HepG2 (cell line): ENCODE results near the gene TMEM184B. TPM values are rescaled to one million over a fixed set of nuclear protein-coding genes. Genes with fewer than 3 reads are reported as not detected.

Experiments used
- ATF7 ChIP-seq, 2 experiments: fragments of 450-650 bp in 1 of 2; sonication (generic) in 1 of 2; formaldehyde crosslinking in 1 of 2; IDR thresholded peaks; 2 replicates each; pipeline versions ENCODE4 v1.4.0 to v1.6.1; 2016 to 2020; ENCODE audit warnings: antibody characterized with exemption in 1 of 2, mild to moderate bottlenecking in 1 of 2, missing genetic modification reagents in 1 of 2
- CENPT ChIP-seq: sonication (generic); formaldehyde crosslinking; IDR thresholded peaks from 2 replicates; pipeline ENCODE4 v1.8.0; 2022; ENCODE audit warnings: low read depth, mild to moderate bottlenecking, moderate library complexity, missing genetic modification reagents
- KDM2A ChIP-seq: sonication (generic); formaldehyde crosslinking; IDR thresholded peaks from 2 replicates; pipeline ENCODE4 v1.4.0; 2020; ENCODE audit warnings: low read depth, missing genetic modification reagents, borderline replicate concordance
- MXD4 ChIP-seq: IDR thresholded peaks from 2 replicates; pipeline ENCODE4 v1.6.1; 2016; ENCODE audit warnings: mild to moderate bottlenecking, missing biosample characterization, missing genetic modification reagents
- SIN3A ChIP-seq: IDR thresholded peaks from 2 replicates; pipeline ENCODE4 v1.6.1; 2011; ENCODE audit warnings: low read depth, mild to moderate bottlenecking, control low read depth, low read length, borderline replicate concordance
- ZNF788 ChIP-seq: sonication (generic); formaldehyde crosslinking; IDR thresholded peaks from 2 replicates; pipeline ENCODE4 v1.5.0; 2020; ENCODE audit warnings: mild to moderate bottlenecking, missing genetic modification reagents, borderline replicate concordance
- ZZZ3 ChIP-seq: sonication (generic); formaldehyde crosslinking; IDR thresholded peaks from 2 replicates; pipeline ENCODE4 v1.4.0; 2020; ENCODE audit warnings: missing genetic modification reagents, mild to moderate bottlenecking, borderline replicate concordance
- polyA plus RNA-seq, 8 experiments: library from polyadenylated mRNA; depleted of rRNA in 3 of 8; stranded (reverse) in 7 of 8; unstranded in 1 of 8; fragments of >200 nt; fragmentation: Illumina TruSeq in 4 of 8; extraction: Trizol in 4 of 8; gene quantifications; 2 replicates each; pipeline versions ENCODE4 v1.2.1 to v1.2.3, GENCODE V29; 2011 to 2016; ENCODE audit warnings: low read depth in 4 of 8, missing spikeins in 1 of 8, mixed read lengths in 1 of 8; ENCODE audit not compliant: insufficient read depth in 1 of 8
- total RNA-seq, 5 experiments: library from RNA; depleted of rRNA; stranded (reverse); fragments of >200 nt; fragmentation: Illumina TruSeq; extraction: Trizol; gene quantifications; 2 replicates each; pipeline ENCODE4 v1.2.3, GENCODE V29; 2016; ENCODE audit warnings: low read depth in 1 of 5
- TF ChIP-seq, protein P1 (sequence below), 2 experiments: sonication (generic) in 1 of 2; formaldehyde crosslinking in 1 of 2; IDR thresholded peaks; 2 replicates each; pipeline versions ENCODE4 v1.5.1 to v1.6.1; 2011 to 2020; ENCODE audit warnings: borderline replicate concordance in 1 of 2, low read depth in 1 of 2, low read length in 1 of 2, mild to moderate bottlenecking in 1 of 2, missing genetic modification reagents in 1 of 2, moderate library complexity in 1 of 2
- TF ChIP-seq, protein P2 (sequence below): sonication (generic); formaldehyde crosslinking; IDR thresholded peaks from 2 replicates; pipeline ENCODE4 v1.8.0; 2022; ENCODE audit warnings: mild to moderate bottlenecking, missing genetic modification reagents, moderate library complexity

The TMEM184B gene
- total and polyA plus RNA-seq, 2 of the 13 experiments (the other 11 are each of a cell fraction or from before 2014, with no cell fraction given): 15.9 to 16.0 TPM

DNA sequence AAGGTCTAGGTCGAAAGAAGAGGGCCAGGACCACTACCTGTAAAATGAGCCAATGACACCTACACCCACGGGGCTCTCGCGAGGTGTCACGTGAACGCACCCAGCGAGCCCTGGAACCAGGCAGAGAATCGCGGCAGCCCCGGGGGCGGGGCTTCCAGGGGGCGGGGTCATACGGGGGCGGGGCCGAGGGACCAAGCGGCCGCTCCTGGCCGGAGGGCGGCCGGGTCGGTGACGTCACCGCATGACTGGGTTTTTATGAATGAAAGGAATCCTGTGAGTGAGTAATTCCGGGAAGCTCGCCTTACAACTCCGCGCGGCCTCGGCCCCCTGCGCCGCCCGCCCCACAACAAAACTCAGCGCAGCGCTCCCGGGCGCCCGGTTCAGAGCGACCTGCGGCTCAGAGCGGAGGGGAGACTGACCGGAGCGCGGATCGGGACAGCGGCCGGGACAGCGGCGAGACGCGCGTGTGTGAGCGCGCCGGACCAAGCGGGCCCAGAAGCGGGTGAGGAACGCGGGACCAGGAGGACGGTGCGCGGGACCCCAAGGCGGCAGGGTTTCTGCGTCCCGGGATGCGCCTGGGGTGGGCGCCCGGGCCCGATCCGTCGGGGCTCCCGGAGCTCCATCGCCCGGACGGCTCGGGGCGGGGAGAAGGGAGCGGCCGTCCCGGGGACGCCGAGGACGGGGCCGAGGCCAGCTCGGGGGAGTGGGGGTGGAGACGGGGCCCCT, 70.9 kb downstream of the TMEM184B start, which contains the start of gene MAFF (continued):
- TF ChIP-seq, protein P1, sequence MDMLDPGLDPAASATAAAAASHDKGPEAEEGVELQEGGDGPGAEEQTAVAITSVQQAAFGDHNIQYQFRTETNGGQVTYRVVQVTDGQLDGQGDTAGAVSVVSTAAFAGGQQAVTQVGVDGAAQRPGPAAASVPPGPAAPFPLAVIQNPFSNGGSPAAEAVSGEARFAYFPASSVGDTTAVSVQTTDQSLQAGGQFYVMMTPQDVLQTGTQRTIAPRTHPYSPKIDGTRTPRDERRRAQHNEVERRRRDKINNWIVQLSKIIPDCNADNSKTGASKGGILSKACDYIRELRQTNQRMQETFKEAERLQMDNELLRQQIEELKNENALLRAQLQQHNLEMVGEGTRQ (IDR thresholded peaks at IDR 0.05; ENCODE audit: low read depth, low read length): peak; percentile 63
- TF ChIP-seq, protein P1 (CRISPR knock-in tag; IDR thresholded peaks at IDR 0.05; ENCODE audit: borderline replicate concordance): no peak; the same call in 1 of the 2 replicates
- peak; percentile 81 for TF ChIP-seq KDM2A
- TF ChIP-seq, protein P2, sequence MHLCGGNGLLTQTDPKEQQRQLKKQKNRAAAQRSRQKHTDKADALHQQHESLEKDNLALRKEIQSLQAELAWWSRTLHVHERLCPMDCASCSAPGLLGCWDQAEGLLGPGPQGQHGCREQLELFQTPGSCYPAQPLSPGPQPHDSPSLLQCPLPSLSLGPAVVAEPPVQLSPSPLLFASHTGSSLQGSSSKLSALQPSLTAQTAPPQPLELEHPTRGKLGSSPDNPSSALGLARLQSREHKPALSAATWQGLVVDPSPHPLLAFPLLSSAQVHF (CRISPR knock-in tag): peak; percentile 53; the same call in 1 of the 2 replicates
- TF ChIP-seq ZZZ3 (CRISPR knock-in tag): peak; percentile 12; the same call in 1 of the 2 replicates
- TF ChIP-seq ZNF788 (CRISPR knock-in tag): peak; percentile 27; the same call in 1 of the 2 replicates
- peak; percentile 96 for TF ChIP-seq ATF7 (IDR thresholded peaks at IDR 0.05)
- peak; percentile 57; the same call in 1 of the 2 replicates for TF ChIP-seq ATF7 (CRISPR knock-in tag; IDR thresholded peaks at IDR 0.05)
- no peak for TF ChIP-seq CENPT
- TF ChIP-seq SIN3A: peak; percentile 88; the same call in 1 of the 2 replicates
- TF ChIP-seq MXD4 (CRISPR knock-in tag): peak; percentile 27; the same call in 1 of the 2 replicates
